Endothelial cell of umbilical vein (primary cell): ENCODE measurements around the gene DNAI1. TPM values are rescaled to one million over a fixed set of nuclear protein-coding genes. Genes with fewer than 3 reads are reported as not detected.
A peak's percentile ranks its signal among the peaks of the same experiment; 100 is the strongest.

Source experiments
- BruUV-seq: library from RNA; stranded (reverse); fragments of 400-500 nt; replicated peaks from 2 replicates; lab custom pipeline; 2021; lab: Mats Ljungman, UMichigan
- CTCF ChIA-PET: fragments of 300-600, 350-600 bp; sonication (Branson Sonifier 250); formaldehyde crosslinking; loops from one replicate; lab custom pipeline; 2021; ENCODE audit warnings: antibody characterized with exemption, inconsistent platforms; lab: Charles Lee
- POLR2A ChIA-PET: fragments of 300-600, 350-600 bp; sonication (Branson Sonifier 250); formaldehyde crosslinking; loops from one replicate; lab custom pipeline; 2021; ENCODE audit warnings: antibody characterized with exemption, inconsistent platforms; lab: Charles Lee
- DNase-seq: peaks from one replicate; pipeline ENCODE4 v3.0.0-alpha.2; 2011; ENCODE audit warnings: low read depth, low spot score
- FAIRE-seq: peaks from 2 replicates; lab custom pipeline; 2011; peaks lifted over from hg19 to GRCh38; lab: Jason Lieb, UNC
- H2AFZ ChIP-seq: 2 replicates; pipeline ENCODE4 v1.6.0; 2012; ENCODE audit warnings: low read depth, low read length, control low read depth, inconsistent platforms
- H3K27ac ChIP-seq: 2 replicates; pipeline ENCODE4 v1.5.1; 2011; ENCODE audit warnings: low read depth, mild to moderate bottlenecking, control low read depth, low read length, moderate library complexity; ENCODE audit not compliant: insufficient read depth
- H3K27me3 ChIP-seq, 2 experiments: 2 replicates each; pipeline versions ENCODE4 v1.6.0 to v1.6.1; 2011; ENCODE audit warnings: low read length in 2 of 2, mixed read lengths in 1 of 2; ENCODE audit not compliant: control insufficient read depth in 2 of 2, insufficient read depth in 2 of 2
- H3K36me3 ChIP-seq, 2 experiments: 2 replicates in 1 of 2; 3 replicates in 1 of 2; pipeline ENCODE4 v1.5.1; 2011; ENCODE audit warnings: low read length in 2 of 2, mild to moderate bottlenecking in 1 of 2, moderate library complexity in 1 of 2; ENCODE audit not compliant: control insufficient read depth in 2 of 2, insufficient read depth in 2 of 2; ENCODE audit errors: extremely low read depth in 1 of 2
- H3K4me1 ChIP-seq: 3 replicates; pipeline ENCODE4 v1.5.1; 2011; ENCODE audit warnings: mild to moderate bottlenecking, low read length; ENCODE audit not compliant: control insufficient read depth, insufficient read depth; ENCODE audit errors: extremely low read depth
- H3K4me2 ChIP-seq: 2 replicates; pipeline ENCODE4 v1.6.1; 2011; ENCODE audit warnings: low read length, control low read depth, mixed read lengths; ENCODE audit not compliant: insufficient read depth
- H3K4me3 ChIP-seq, 3 experiments: fragments of 200-600 bp in 1 of 3; sonication (generic), shearing (Covaris generic) in 1 of 3; replicated peaks in 1 of 3; 2 replicates each; pipeline ENCODE4 v1.5.1; 2011 to 2016; ENCODE audit warnings: control low read depth in 3 of 3, low read length in 3 of 3, mild to moderate bottlenecking in 2 of 3, inconsistent platforms in 1 of 3, low read depth in 1 of 3, moderate library complexity in 1 of 3; ENCODE audit not compliant: insufficient read depth in 1 of 3
- H3K79me2 ChIP-seq: 2 replicates; pipeline ENCODE4 v1.6.0; 2012; ENCODE audit warnings: low read length, inconsistent platforms; ENCODE audit not compliant: control insufficient read depth, insufficient read depth
- H3K9ac ChIP-seq: replicated peaks from 2 replicates; pipeline ENCODE3; 2011; ENCODE audit warnings: low read length, control low read depth; ENCODE audit not compliant: insufficient read depth; ENCODE audit errors: extremely low read depth
- H3K9me1 ChIP-seq: replicated peaks from 3 replicates; pipeline ENCODE4 v1.6.0; 2011; ENCODE audit warnings: mild to moderate bottlenecking, low read length; ENCODE audit not compliant: control insufficient read depth, insufficient read depth; ENCODE audit errors: extremely low read depth
- H3K9me3 ChIP-seq: replicated peaks from 2 replicates; pipeline ENCODE4 v1.5.1; 2012; ENCODE audit warnings: low read length, inconsistent platforms; ENCODE audit not compliant: control insufficient read depth, insufficient read depth
- H4K20me1 ChIP-seq: replicated peaks from 2 replicates; pipeline ENCODE3; 2011; ENCODE audit warnings: mild to moderate bottlenecking, low read length; ENCODE audit not compliant: control insufficient read depth, insufficient read depth; ENCODE audit errors: extremely low read depth
- CTCF ChIP-seq, 2 donors: IDR thresholded peaks; 1 replicate in 1 of 2; 2 replicates in 1 of 2; pipeline ENCODE4 v1.5.1; 2011; ENCODE audit warnings: low read length in 2 of 2, mild to moderate bottlenecking in 2 of 2, moderate library complexity in 2 of 2, control low read depth in 1 of 2, inconsistent platforms in 1 of 2, low read depth in 1 of 2; ENCODE audit not compliant: insufficient read depth in 1 of 2; ENCODE audit errors: extremely low read depth in 1 of 2
- EZH2 ChIP-seq: IDR thresholded peaks from 2 replicates; pipeline ENCODE4 v1.6.1; 2012; ENCODE audit warnings: borderline replicate concordance, low read depth, mild to moderate bottlenecking, moderate library complexity, low read length, inconsistent platforms; ENCODE audit not compliant: severe bottlenecking
- JUN ChIP-seq: IDR thresholded peaks from 2 replicates; pipeline ENCODE4 v1.6.1; 2011; ENCODE audit warnings: borderline replicate concordance, low read depth; ENCODE audit not compliant: insufficient read length, insufficient read depth
- MYC ChIP-seq: IDR thresholded peaks from one replicate; pipeline ENCODE4 v1.6.1; 2011; ENCODE audit warnings: mild to moderate bottlenecking, low read depth, low read length
- POLR2A ChIP-seq: IDR thresholded peaks from 2 replicates; pipeline ENCODE4 v1.6.1; 2012; ENCODE audit warnings: low read depth, mild to moderate bottlenecking, control low read depth, low read length
- POLR2AphosphoS5 ChIP-seq: IDR thresholded peaks from 2 replicates; pipeline ENCODE4 v1.6.1; 2012; ENCODE audit warnings: low read depth, mild to moderate bottlenecking, control low read depth, low read length, moderate library complexity; ENCODE audit not compliant: insufficient read depth
- dilution Hi-C: fragments of 300-500 bp; cut with MboI; formaldehyde crosslinking; loops from one replicate; pipeline ENCODE4 v1.15.0; 2019; ENCODE audit warnings: low sequenced_read_pairs; ENCODE audit not compliant: extremely low pct_ligation_motif_present
- intact Hi-C: fragments of 100-400 bp; cut with micrococcal nuclease; formaldehyde crosslinking; loops from one replicate; pipeline ENCODE4 v1.10.0; 2022
- polyA plus RNA-seq, 4 experiments: library from polyadenylated mRNA; depleted of rRNA in 3 of 4; stranded (reverse) in 3 of 4; unstranded in 1 of 4; fragments of >200 nt; gene quantifications; 2 replicates each; pipeline versions ENCODE4 v1.2.1 to v1.2.3, GENCODE V29; 2011 to 2012; ENCODE audit warnings: missing spikeins in 1 of 4
- total RNA-seq: library from RNA; stranded (reverse); gene quantifications from 2 replicates; pipeline ENCODE4 v1.2.3, GENCODE V29; 2021

DNAI1 gene
- total and polyA plus RNA-seq, 2 donors (not counting 3 experiments of a cell fraction or from before 2014, with no cell fraction given): not detected

- CTCF ChIA-PET: interaction anchor here (0.9 to 6.3 kb wide), 5 partner anchors 14 to 55 kb away, joined by 3 to 37 read pairs (median 3); no protein-coding TSS in a partner anchor
These were observed 345 bp downstream of the DNAI1 start for GRCh38 chr9:34458959-34459340.

More at GRCh38 chr9:34458959-34459340, 345 bp downstream of the DNAI1 start:
- peak overlapping the region; percentile 8 for H3K4me2 ChIP-seq
- intact Hi-C loops: loop anchor here (1.0 to 5.0 kb wide), 2 partner anchors 37 to 153 kb away; partner anchors contain the start of gene RPP25L
- peak overlapping the region; percentile 11 for H2AFZ ChIP-seq
- no peak overlapping the region for H3K9ac ChIP-seq
- peaks cover 33% of the 10 kb centered on the region for H3K79me2 ChIP-seq
- no peaks in the 10 kb centered on the region for H3K9me3 ChIP-seq
- H3K27ac ChIP-seq: no peak overlapping the region
- POLR2A ChIA-PET: interaction anchor here (0.9 kb wide), 1 partner anchor 18 kb away, joined by 3 read pairs; no protein-coding TSS in a partner anchor
- dilution Hi-C loops: no loop called here
- peaks cover 5 to 18% of the 10 kb centered on the region in 2 experiments for H3K27me3 ChIP-seq
- FAIRE-seq (no peak), DNase-seq (no peak)
- no peaks in the 10 kb centered on the region for H4K20me1 ChIP-seq
- no peaks in the 10 kb centered on the region for H3K9me1 ChIP-seq
- TF ChIP-seq JUN (no peak), EZH2 (no peak), POLR2AphosphoS5 (no peak), MYC (no peak), CTCF (IDR thresholded peaks at IDR 0.05; ENCODE audit: extremely low read depth in 1 of 2, insufficient read depth in 1 of 2, low read depth in 1 of 2, low read length in 2 of 2) (no peak), POLR2A (no peak)
- H3K4me3 ChIP-seq: no peak overlapping the region
- peaks cover 16% of the 10 kb centered on the region for H3K4me1 ChIP-seq
- H3K36me3 ChIP-seq: no peaks in the 10 kb centered on the region
- no TSS peak for BruUV-seq
